Measurements from ENCODE around the gene EFCC1. TPM values are rescaled to one million over a fixed set of nuclear protein-coding genes. Genes with fewer than 3 reads are reported as not detected.
A peak's percentile ranks its signal among the peaks of the same experiment; 100 is the strongest.
"Not testable (repeated sequence)": the region's sequence is repeated elsewhere in the genome, so short reads cannot be mapped to it uniquely, and the experiment has no call there.

EFCC1 gene
- polyA plus RNA-seq, 1 experiment, result not detected

GRCh38 chr3:129065720-129066073 is 64.6 kb downstream of the EFCC1 start:
- H3K36me3 ChIP-seq (ENCODE audit: control insufficient read depth, insufficient read depth, low read length), result no peaks in the 10 kb centered on the region
- ChIA-PET POLR2A (no interaction called here), CTCF (interaction anchor here (1.1 to 9.9 kb wide), 3 partner anchors 12 to 180 kb away, joined by 3 to 68 read pairs (median 8); no protein-coding TSS in a partner anchor)
- no peak overlapping the region for H3K4me3 ChIP-seq (ENCODE audit: low read depth, low read length)
- no peak for DNase-seq (ENCODE audit: low read depth)
- no peak for TF ChIP-seq CTCF (IDR thresholded peaks at IDR 0.05; ENCODE audit: insufficient read depth, low read depth, low read length)
- H3K27me3 ChIP-seq (ENCODE audit: control insufficient read depth, insufficient read depth, low read length), result no peaks in the 10 kb centered on the region; the same call in none of the 2 replicates

- H3K4me3 ChIP-seq (ENCODE audit: low read depth, low read length); H3K36me3 ChIP-seq (ENCODE audit: control insufficient read depth, insufficient read depth, low read length); DNase-seq (ENCODE audit: low read depth); POLR2A ChIA-PET; H3K27me3 ChIP-seq (ENCODE audit: control insufficient read depth, insufficient read depth, low read length): not testable (repeated sequence)
- CTCF ChIA-PET, result interaction anchor here (1.1 to 9.9 kb wide), 4 partner anchors 11 to 99 kb away, joined by 3 to 68 read pairs (median 3); no protein-coding TSS in a partner anchor
Measured at GRCh38 chr3:129067719-129068118, 66.6 kb downstream of the EFCC1 start.

GRCh38 chr3:129068291-129068886 is 67.3 kb downstream of the EFCC1 start:
- no peak for TF ChIP-seq CTCF (IDR thresholded peaks at IDR 0.05; ENCODE audit: insufficient read depth, low read depth, low read length)
- H3K36me3 ChIP-seq (ENCODE audit: control insufficient read depth, insufficient read depth, low read length), result no peaks in the 10 kb centered on the region
- peak overlapping the region; percentile 27 for H3K4me3 ChIP-seq (ENCODE audit: low read depth, low read length)
- peaks cover 4% of the 10 kb centered on the region for H3K27me3 ChIP-seq (ENCODE audit: control insufficient read depth, insufficient read depth, low read length)
- no peak for DNase-seq (ENCODE audit: low read depth)
- ChIA-PET POLR2A (no interaction called here), CTCF (interaction anchor here (1.0 to 9.9 kb wide), 7 partner anchors 8 to 177 kb away, joined by 3 to 68 read pairs (median 3); no protein-coding TSS in a partner anchor)

GRCh38 chr3:129069313-129070085 is 68.4 kb downstream of the EFCC1 start:
- H3K27me3 ChIP-seq (ENCODE audit: control insufficient read depth, insufficient read depth, low read length); DNase-seq (ENCODE audit: low read depth); H3K36me3 ChIP-seq (ENCODE audit: control insufficient read depth, insufficient read depth, low read length); POLR2A ChIA-PET; H3K4me3 ChIP-seq (ENCODE audit: low read depth, low read length): not testable (repeated sequence)
- CTCF ChIA-PET, result interaction anchor here (1.0 to 9.9 kb wide), 5 partner anchors 10 to 176 kb away, joined by 3 to 68 read pairs (median 4); no protein-coding TSS in a partner anchor

GRCh38 chr3:129070086-129070885 is 69.2 kb downstream of the EFCC1 start:
- no peak for DNase-seq (ENCODE audit: low read depth)
- Histone ChIP-seq H3K4me3 (ENCODE audit: low read depth, low read length) (no peak overlapping the region), H3K27me3 (ENCODE audit: control insufficient read depth, insufficient read depth, low read length) (peaks cover 4% of the 10 kb centered on the region), H3K36me3 (ENCODE audit: control insufficient read depth, insufficient read depth, low read length) (no peaks in the 10 kb centered on the region)
- CTCF ChIA-PET, result interaction anchor here (0.5 to 9.9 kb wide), 3 partner anchors 10 to 65 kb away, joined by 4 to 68 read pairs (median 5); no protein-coding TSS in a partner anchor
- POLR2A ChIA-PET, result no interaction called here
- TF ChIP-seq CTCF (IDR thresholded peaks at IDR 0.05; ENCODE audit: insufficient read depth, low read depth, low read length), result no peak

GRCh38 chr3:129077222-129077621 is 76.1 kb downstream of the EFCC1 start:
- no peak for DNase-seq (ENCODE audit: low read depth)
- ChIA-PET POLR2A (no interaction called here), CTCF (interaction anchor here (0.7 kb wide), 1 partner anchor 24 kb away, joined by 6 read pairs; no protein-coding TSS in a partner anchor)
- no peak for TF ChIP-seq CTCF (IDR thresholded peaks at IDR 0.05; ENCODE audit: insufficient read depth, low read depth, low read length)
- H3K27me3 ChIP-seq (ENCODE audit: control insufficient read depth, insufficient read depth, low read length), result peaks cover 2% of the 10 kb centered on the region
- H3K4me3 ChIP-seq (ENCODE audit: low read depth, low read length), result no peak overlapping the region
- no peaks in the 10 kb centered on the region for H3K36me3 ChIP-seq (ENCODE audit: control insufficient read depth, insufficient read depth, low read length)
